Fibroblast of skin of back (primary cell): ENCODE measurements around the gene GKN2. TPM values are rescaled to one million over a fixed set of nuclear protein-coding genes. Genes with fewer than 3 reads are reported as not detected.

Experiments used
- DNase-seq: peaks from one replicate; pipeline ENCODE4 v3.0.0-alpha.2; 2013
- polyA plus RNA-seq, 2 experiments: library from polyadenylated mRNA; unstranded; fragments of 120-200 nt; gene quantifications; one replicate each; pipeline ENCODE4 v1.2.1, GENCODE V29; 2013; ENCODE audit not compliant: insufficient read length in 2 of 2

Gene GKN2, protein sequence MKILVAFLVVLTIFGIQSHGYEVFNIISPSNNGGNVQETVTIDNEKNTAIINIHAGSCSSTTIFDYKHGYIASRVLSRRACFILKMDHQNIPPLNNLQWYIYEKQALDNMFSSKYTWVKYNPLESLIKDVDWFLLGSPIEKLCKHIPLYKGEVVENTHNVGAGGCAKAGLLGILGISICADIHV
- polyA plus RNA-seq (2013, experiment 1 of 2; ENCODE audit: insufficient read length): not detected
- polyA plus RNA-seq (2013, experiment 2 of 2; ENCODE audit: insufficient read length): not detected

- DNase-seq: no peak
Measured at GRCh38 chr2:68952887-68953521, at the start of gene GKN2. Gene GKN2, minus strand, starts transcription at chr2:68952893. Its CDS starts 32 bp downstream, at chr2:68952861.

DNA sequence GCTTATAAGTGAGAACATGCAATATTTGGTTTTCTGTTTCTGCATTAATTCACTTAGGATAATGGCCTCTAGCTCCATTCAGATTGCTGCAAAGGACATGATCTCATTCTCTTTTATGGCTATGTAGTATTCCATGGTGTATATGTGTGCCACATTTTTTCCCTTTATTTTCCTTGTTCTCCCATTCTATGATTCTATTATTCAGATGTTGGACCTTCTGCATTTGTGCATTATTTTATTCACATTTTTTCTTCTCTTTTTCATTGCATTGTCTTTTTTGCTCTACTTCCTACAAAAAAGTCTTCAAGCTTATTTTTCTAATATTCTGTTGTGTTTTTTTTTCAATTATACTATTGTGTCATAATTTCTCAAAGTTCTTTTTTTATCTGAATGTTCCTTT, 49.2 kb upstream of the GKN2 start:
- no peak for DNase-seq

GRCh38 chr2:68997401-68997800, 44.7 kb upstream of the GKN2 start:
- peak; percentile 47 for DNase-seq

DNA sequence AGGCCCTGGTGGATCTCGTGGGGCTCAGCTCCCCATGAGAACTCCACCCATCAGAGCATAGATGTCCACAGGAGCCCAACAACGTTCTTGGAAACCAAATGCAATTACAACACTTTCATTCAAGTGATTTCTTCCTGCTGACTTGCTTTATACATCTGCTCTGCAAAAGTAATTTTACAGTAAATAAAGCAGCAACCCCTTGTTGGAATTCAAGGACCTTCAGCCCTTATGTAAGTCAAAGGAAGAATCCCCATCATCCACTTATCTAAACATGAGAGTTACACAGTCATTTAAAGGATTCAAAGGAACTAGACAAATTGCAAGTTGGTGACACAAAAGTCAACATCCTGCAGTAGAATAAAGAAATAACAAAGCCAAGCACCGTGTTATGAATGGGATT, 43.2 kb upstream of the GKN2 start:
- DNase-seq: peak; percentile 86

DNA sequence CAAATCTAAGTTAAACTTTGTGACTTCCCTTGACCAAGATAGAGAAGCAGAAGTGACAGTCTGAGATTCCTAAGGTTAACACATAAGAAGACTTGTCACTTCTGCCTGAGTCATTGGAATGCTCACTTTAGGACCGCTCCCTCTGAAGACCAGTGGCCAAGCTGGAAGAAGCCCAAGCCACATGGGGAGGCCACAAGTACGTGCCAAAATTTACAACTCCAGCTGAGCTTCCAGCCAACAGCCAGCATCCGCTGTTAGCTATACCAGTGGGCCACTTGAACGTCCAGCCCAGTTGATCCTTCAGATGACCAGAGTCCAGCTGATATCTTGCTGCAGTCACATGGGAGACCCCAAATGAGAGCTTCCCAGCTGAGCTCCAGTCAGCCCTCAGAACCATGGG, 42.2 kb upstream of the GKN2 start:
- peak; percentile 96 for DNase-seq

DNA sequence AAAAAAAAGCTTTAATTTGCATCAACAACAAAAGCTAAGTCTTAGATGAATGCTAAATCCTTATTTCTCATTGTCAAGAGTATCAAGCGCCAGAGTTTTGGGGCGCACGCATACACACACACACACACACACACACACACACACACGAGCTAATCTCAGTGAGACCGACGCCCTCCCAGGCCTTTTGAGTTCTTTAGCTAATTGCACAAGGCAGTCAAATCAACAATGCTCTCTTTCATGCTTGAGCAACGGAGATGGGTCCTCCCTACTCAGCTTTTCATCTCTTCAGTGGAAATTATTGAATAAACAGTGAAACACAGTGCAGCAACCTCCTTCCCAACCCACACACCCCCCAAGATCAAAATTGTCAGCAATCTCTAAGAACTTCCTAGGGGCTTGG, 41.0 kb upstream of the GKN2 start:
- DNase-seq: no peak

DNA sequence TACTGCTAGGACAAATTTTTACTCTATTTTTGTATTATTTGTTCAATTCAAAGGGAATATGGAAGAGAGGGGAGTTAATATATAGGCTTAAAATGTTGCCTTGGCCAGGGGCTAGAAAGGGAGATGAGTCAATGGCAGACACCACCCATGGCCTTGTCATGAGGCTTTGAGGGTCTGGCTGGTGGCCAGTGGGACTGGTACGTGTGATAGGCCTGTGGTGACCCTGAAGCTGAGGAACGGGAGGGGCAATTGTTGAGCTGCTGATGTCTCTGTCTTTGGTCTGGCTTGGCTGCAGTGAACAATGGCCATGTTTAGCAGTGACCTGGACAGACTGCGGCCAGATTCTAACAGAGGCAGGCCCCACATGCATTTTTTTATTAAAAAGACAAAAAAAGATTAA, 40.2 kb upstream of the GKN2 start:
- DNase-seq: no peak

GRCh38 chr2:68992341-68992740, 39.6 kb upstream of the GKN2 start:
- DNase-seq: no peak

- DNase-seq: no peak
Measured at GRCh38 chr2:68989035-68989434, 36.3 kb upstream of the GKN2 start.

- no peak for DNase-seq
Measured at GRCh38 chr2:68987021-68987503, 34.4 kb upstream of the GKN2 start.

GRCh38 chr2:68980956-68981355, 28.3 kb upstream of the GKN2 start:
- no peak for DNase-seq

- DNase-seq: no peak
Measured at GRCh38 chr2:68978098-68978497, 25.4 kb upstream of the GKN2 start.

DNA sequence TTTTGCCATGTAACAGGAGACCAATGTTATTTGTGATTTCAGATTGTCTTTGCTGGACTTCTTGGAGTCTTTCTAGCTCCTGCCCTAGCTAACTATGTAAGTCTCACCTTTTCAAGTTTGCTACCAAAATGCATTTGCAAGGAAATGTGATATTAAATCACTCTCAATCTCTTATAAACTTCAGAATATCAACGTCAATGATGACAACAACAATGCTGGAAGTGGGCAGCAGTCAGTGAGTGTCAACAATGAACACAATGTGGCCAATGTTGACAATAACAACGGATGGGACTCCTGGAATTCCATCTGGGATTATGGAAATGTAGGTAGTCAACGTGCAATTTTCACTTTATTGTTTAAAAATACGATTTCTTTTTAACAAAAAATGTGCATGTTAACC, 24.8 kb upstream of the GKN2 start:
- DNase-seq: no peak

DNA sequence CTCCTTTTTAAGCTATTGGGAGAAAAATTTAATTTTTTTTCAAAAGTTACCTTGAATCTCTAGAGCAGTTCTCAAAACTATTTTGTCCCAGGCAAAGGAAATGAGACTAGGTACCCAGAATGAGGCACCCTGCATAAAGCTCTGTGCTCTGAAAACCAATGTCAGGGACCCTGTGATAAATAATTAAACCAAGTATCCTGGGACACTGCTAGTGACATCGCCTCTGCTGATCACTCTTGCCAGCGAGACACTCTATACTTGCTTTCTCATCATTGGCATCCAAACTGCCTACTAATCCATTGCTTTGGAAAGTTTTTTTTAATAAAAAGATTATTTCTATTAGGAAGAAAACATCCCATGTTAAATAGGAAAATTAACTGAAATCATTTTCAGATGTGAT, 23.2 kb upstream of the GKN2 start:
- DNase-seq: no peak

DNA sequence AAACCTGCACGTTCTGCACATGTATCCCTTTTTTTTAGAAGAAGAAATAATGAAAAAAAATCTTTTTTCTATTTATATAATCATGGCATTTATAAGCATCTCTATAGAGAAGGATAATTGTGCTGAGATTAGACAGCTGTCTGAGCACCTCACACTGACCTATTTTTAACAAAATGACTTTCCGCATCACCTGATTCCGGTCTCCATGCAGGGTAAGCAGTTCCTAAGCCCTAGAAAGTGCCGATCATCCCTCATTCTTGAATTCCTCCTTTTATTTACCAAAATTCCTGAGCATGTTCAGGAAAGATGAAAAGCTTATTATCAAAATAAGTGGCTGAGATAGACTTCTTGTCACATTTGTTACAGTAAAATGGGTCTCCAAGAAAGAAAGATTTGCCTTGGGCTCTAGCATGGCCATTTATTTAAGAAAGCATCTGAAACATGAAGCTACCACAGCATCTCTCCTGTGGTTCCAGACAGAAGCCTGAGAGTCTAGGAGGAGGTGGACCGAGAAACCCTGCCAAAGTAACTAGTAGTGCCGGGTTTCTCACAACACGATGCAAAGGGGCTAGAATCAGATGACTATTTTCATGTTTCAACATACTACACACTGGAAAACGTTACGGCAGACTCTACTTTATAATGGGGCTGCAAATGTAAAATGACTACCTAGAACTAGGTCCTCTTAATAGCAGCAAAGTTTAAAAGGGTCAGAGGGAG, 22.4 kb upstream of the GKN2 start:
- peak; percentile 29 for DNase-seq

DNA sequence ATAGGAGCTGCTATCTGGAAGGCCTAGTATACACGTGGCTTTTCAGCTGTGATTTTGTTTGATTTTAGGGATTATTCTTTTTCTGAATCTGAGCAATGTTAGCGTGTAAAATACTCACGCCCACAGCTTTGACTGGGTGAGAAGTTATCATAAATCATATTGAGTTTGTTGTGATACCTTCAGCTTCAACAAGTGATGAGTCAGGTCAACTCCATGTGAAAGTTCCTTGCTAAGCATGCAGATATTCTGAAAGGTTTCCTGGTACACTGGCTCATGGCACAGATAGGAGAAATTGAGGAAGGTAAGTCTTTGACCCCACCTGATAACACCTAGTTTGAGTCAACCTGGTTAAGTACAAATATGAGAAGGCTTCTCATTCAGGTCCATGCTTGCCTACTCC, 21.6 kb upstream of the GKN2 start, which contains the start of gene GKN1:
GKN1 (plus strand) TSS at position 386 of the 400 bp plus-strand sequence. CDS start 42 bp downstream, outside the sequence.
- DNase-seq: peak; percentile 36

GRCh38 chr2:68971591-68972231, 19.0 kb upstream of the GKN2 start:
- peak; percentile 98 for DNase-seq

DNA sequence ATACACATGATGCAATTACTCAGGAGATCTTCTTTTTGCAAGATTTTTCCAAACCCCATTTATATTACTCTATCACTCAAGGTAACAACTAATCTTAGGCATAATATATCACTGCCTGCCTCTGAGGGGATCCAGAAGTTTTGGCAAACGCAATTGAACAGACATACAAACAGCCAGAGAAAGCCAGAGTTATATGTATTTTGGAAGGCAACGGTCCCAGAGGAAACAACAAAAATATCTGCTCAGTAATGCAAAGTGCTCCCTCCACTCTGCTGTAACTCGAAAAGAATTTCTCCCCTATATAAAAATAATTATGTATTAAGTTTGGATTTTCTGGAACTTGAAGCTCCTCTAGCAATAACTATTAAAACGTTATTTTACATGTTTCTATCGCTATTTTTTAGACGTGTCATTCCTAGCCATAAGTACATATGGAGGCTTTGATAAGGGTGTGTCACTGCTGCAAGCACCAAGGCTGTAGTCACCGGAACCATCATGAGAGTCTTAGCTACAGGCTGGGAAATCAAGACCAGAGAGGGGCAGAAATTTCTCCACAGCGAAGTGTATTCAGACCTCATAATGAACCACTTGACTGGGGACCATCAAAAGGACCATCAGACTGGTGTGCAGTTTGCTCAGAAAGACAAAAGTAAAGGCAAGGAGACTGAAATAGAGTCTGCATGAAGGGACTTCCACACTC, 18.0 kb upstream of the GKN2 start:
- peak; percentile 75 for DNase-seq

GRCh38 chr2:68969736-68970490, 17.2 kb upstream of the GKN2 start:
- no peak for DNase-seq

GRCh38 chr2:68968221-68968620, 15.5 kb upstream of the GKN2 start:
- DNase-seq: no peak

GRCh38 chr2:68964282-68964681, 11.6 kb upstream of the GKN2 start:
- DNase-seq: no peak

DNA sequence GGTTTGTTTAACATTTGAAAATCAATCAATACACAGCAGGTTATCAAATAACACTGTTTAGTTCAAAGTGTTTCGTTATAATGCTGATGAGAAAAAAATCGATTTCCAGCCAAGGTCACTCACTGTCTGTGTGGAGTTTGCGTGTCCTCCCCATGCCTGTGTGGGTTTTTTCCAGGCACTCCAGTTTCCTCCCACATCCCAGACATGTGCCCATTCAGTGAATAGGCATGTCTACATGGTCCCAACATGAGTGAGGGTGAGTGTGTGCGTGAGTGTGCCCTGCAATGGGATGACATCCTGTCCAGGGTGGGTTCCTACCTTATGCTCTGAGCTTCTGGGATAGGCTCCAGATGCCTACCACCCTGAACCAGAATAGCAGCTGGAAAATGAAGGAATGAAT, 8.7 kb upstream of the GKN2 start:
- no peak for DNase-seq
